Ishikawa (cell line): Measurements from ENCODE around the gene CEMIP.

Experiments used
- CEBPB ChIP-seq: IDR thresholded peaks from 2 replicates; pipeline ENCODE4 v1.6.1; 2012
- CREB1 ChIP-seq: IDR thresholded peaks from 2 replicates; pipeline ENCODE4 v1.6.1; 2012; ENCODE audit warnings: low read depth
- EGR1 ChIP-seq: IDR thresholded peaks from 2 replicates; pipeline ENCODE4 v1.6.1; 2012
- EP300 ChIP-seq: IDR thresholded peaks from 2 replicates; pipeline ENCODE4 v1.6.1; 2012; ENCODE audit warnings: borderline replicate concordance
- FOXM1 ChIP-seq: IDR thresholded peaks from 2 replicates; pipeline ENCODE4 v1.6.1; 2012; ENCODE audit warnings: low read depth, borderline replicate concordance
- NFIC ChIP-seq: IDR thresholded peaks from 2 replicates; pipeline ENCODE4 v1.6.1; 2012
- RAD21 ChIP-seq: IDR thresholded peaks from 2 replicates; pipeline ENCODE4 v1.6.1; 2012; ENCODE audit warnings: low read depth
- TAF1 ChIP-seq: IDR thresholded peaks from 2 replicates; pipeline ENCODE4 v1.6.1; 2012; ENCODE audit warnings: low read depth, mild to moderate bottlenecking
- TCF12 ChIP-seq: IDR thresholded peaks from 2 replicates; pipeline ENCODE4 v1.6.1; 2012; ENCODE audit warnings: low read depth
- TEAD4 ChIP-seq: IDR thresholded peaks from 2 replicates; pipeline ENCODE4 v1.6.1; 2012
- YY1 ChIP-seq: IDR thresholded peaks from 2 replicates; pipeline ENCODE4 v1.6.1; 2012; ENCODE audit warnings: low read depth
- ZBTB7A ChIP-seq: IDR thresholded peaks from 2 replicates; pipeline ENCODE4 v1.6.1; 2012; ENCODE audit warnings: low read depth
- TF ChIP-seq, protein P1 (sequence below): IDR thresholded peaks from 2 replicates; pipeline ENCODE4 v1.6.1; 2012
- TF ChIP-seq, protein P2 (sequence below): IDR thresholded peaks from 2 replicates; pipeline ENCODE4 v1.6.1; 2012; ENCODE audit warnings: low read depth, mild to moderate bottlenecking
- TF ChIP-seq, protein P3 (sequence below): IDR thresholded peaks from 2 replicates; pipeline ENCODE4 v1.6.1; 2012

CEMIP gene

DNA sequence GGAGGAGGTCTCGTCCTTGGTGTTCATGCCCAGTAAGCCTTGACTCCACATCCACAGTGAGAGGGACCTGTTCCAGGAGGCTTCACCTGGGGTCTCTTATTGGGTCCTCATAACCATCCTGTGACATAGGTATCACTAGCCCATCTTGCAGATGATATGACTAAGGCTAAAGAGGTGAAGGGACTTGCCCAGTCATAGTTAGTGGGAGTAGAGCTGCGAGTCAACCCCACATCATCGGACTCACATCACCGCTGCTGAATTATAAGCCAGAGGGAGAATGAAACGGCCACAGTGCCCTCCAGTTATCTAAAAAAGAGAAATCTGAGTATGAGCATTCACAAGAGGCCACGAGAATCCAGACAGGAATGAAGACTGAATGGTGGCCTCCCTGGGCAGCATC lies 144.5 kb downstream of the CEMIP start:
- TF ChIP-seq, protein P1, sequence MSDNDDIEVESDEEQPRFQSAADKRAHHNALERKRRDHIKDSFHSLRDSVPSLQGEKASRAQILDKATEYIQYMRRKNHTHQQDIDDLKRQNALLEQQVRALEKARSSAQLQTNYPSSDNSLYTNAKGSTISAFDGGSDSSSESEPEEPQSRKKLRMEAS, result no peak
- TF ChIP-seq NFIC (no peak), TAF1 (no peak), CEBPB (no peak), FOXM1 (no peak), RAD21 (no peak), CREB1 (no peak), EGR1 (no peak), YY1 (no peak), TCF12 (no peak), TEAD4 (no peak), ZBTB7A (no peak), EP300 (no peak)
- TF ChIP-seq, protein P2, sequence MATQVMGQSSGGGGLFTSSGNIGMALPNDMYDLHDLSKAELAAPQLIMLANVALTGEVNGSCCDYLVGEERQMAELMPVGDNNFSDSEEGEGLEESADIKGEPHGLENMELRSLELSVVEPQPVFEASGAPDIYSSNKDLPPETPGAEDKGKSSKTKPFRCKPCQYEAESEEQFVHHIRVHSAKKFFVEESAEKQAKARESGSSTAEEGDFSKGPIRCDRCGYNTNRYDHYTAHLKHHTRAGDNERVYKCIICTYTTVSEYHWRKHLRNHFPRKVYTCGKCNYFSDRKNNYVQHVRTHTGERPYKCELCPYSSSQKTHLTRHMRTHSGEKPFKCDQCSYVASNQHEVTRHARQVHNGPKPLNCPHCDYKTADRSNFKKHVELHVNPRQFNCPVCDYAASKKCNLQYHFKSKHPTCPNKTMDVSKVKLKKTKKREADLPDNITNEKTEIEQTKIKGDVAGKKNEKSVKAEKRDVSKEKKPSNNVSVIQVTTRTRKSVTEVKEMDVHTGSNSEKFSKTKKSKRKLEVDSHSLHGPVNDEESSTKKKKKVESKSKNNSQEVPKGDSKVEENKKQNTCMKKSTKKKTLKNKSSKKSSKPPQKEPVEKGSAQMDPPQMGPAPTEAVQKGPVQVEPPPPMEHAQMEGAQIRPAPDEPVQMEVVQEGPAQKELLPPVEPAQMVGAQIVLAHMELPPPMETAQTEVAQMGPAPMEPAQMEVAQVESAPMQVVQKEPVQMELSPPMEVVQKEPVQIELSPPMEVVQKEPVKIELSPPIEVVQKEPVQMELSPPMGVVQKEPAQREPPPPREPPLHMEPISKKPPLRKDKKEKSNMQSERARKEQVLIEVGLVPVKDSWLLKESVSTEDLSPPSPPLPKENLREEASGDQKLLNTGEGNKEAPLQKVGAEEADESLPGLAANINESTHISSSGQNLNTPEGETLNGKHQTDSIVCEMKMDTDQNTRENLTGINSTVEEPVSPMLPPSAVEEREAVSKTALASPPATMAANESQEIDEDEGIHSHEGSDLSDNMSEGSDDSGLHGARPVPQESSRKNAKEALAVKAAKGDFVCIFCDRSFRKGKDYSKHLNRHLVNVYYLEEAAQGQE, result no peak

DNA sequence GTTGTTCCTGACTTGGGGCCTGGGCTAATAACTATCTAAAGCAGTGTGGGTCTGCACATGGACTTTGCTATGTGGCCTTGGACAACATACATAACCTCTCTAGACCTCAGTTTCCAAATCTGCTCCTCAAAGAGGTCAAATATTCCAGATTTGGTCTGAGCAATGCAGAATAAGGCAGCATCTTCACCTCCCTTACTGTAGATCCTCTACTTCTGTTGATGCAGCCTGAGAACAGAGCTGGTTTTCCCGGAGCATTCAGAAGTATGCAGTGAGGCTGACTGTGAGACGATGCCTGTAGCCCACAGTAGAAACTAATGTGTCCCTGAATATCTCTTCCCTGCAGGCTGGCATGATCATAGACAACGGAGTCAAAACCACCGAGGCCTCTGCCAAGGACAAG lies 145.1 kb downstream of the CEMIP start:
- TF ChIP-seq, protein P1, result no peak
- TF ChIP-seq CREB1 (no peak), RAD21 (no peak), FOXM1 (no peak), ZBTB7A (no peak)
- TF ChIP-seq, protein P3, sequence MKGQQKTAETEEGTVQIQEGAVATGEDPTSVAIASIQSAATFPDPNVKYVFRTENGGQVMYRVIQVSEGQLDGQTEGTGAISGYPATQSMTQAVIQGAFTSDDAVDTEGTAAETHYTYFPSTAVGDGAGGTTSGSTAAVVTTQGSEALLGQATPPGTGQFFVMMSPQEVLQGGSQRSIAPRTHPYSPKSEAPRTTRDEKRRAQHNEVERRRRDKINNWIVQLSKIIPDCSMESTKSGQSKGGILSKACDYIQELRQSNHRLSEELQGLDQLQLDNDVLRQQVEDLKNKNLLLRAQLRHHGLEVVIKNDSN, result no peak
- TF ChIP-seq, protein P2, result no peak

DNA sequence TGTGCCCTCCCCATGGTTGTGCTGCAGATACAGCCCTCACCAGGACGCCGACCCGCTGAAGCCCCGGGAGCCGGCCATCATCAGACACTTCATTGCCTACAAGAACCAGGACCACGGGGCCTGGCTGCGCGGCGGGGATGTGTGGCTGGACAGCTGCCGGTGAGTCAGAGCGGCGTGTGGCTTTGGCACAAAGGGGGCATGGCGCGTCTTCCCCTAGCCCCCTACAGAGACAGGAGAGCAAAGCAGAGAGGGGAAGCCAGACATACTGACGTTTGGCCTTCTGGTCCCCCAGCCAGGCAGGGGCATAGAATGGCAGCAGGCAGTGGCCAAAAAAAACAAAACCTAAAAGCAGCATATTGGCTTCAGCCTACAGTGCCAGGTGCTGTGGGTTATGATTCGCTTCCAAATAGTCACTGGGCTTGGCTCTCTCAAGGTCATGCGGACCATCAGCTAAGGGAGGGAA lies 146.5 kb downstream of the CEMIP start:
- no peak for TF ChIP-seq CREB1
- TF ChIP-seq FOXM1, result no peak
- TF ChIP-seq YY1, result no peak
- no peak for TF ChIP-seq TAF1
- no peak for TF ChIP-seq NFIC
- no peak for TF ChIP-seq RAD21
- TF ChIP-seq, protein P2, result no peak
- no peak for TF ChIP-seq EP300
- TF ChIP-seq, protein P1, result no peak
- no peak for TF ChIP-seq TEAD4
- no peak for TF ChIP-seq EGR1
- no peak for TF ChIP-seq TCF12
- TF ChIP-seq CEBPB, result no peak
- TF ChIP-seq ZBTB7A, result no peak

DNA sequence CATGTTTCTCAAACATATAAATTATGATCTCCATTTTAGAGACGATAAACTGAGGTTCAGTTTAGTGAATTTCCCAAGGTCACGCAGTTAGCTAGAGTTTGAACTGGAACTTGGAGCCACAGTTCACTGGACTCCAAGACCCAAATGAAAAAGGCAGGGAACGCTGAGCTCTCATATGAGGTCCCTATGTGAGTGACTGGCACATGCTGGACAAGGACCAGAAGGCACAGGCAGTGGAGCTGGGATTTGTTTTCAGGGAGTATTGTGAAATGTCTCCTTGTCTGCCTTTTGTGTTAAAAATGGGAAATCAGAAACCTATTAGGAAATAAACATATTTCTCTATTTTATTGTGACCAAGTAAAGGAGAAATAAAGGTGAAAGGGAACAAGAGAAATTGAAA lies 147.0 kb downstream of the CEMIP start:
- no peak for TF ChIP-seq CREB1
- TF ChIP-seq, protein P2, result no peak
- no peak for TF ChIP-seq TCF12
- TF ChIP-seq CEBPB, result no peak
- TF ChIP-seq, protein P3, result no peak
- no peak for TF ChIP-seq EGR1
- TF ChIP-seq ZBTB7A, result no peak
- TF ChIP-seq, protein P1, result no peak
- no peak for TF ChIP-seq TAF1
- TF ChIP-seq TEAD4, result no peak
- TF ChIP-seq NFIC, result no peak
